Measurements from ENCODE around the gene CETN2.

GRCh38 chrX:152830312-152831305 lies at the start of gene CETN2, which contains the start of gene NSDHL:
- no peak for TF ChIP-seq CTCF (IDR thresholded peaks at IDR 0.05)
- no peak for TF ChIP-seq POLR2A (IDR thresholded peaks at IDR 0.05)
